KG1 (cell line): Measurements from ENCODE around the gene ME3.

ENCODE experiments used
- DNase-seq: peaks from one replicate; lab custom pipeline; 2025; lab: John Stamatoyannopoulos, UW

The ME3 gene

GRCh38 chr11:86514453-86514852, 158.0 kb downstream of the ME3 start:
- DNase-seq: no peak

GRCh38 chr11:86513746-86514373, 158.6 kb downstream of the ME3 start:
- no peak for DNase-seq

- no peak for DNase-seq
Observed at GRCh38 chr11:86513138-86513537, 159.3 kb downstream of the ME3 start.

GRCh38 chr11:86511086-86511551, 161.3 kb downstream of the ME3 start:
- no peak for DNase-seq

- DNase-seq: no peak
Observed at GRCh38 chr11:86510674-86511073, 161.7 kb downstream of the ME3 start.

- DNase-seq: no peak
Observed at GRCh38 chr11:86510097-86510496, 162.3 kb downstream of the ME3 start.

- DNase-seq: no peak
Observed at GRCh38 chr11:86509588-86509974, 162.8 kb downstream of the ME3 start.

GRCh38 chr11:86508604-86509587, 163.5 kb downstream of the ME3 start:
- DNase-seq: no peak

GRCh38 chr11:86507249-86507845, 165.1 kb downstream of the ME3 start:
- no peak for DNase-seq

- DNase-seq: no peak
Observed at GRCh38 chr11:86506235-86506634, 166.2 kb downstream of the ME3 start.

- DNase-seq: no peak
Observed at GRCh38 chr11:86503131-86503530, 169.3 kb downstream of the ME3 start.

- DNase-seq: no peak
Observed at GRCh38 chr11:86502137-86502642, 170.2 kb downstream of the ME3 start.

GRCh38 chr11:86500500-86501140, 171.8 kb downstream of the ME3 start:
- DNase-seq: no peak

GRCh38 chr11:86499723-86500129, 172.7 kb downstream of the ME3 start:
- DNase-seq: no peak

GRCh38 chr11:86497836-86498235, 174.6 kb downstream of the ME3 start:
- DNase-seq: no peak

GRCh38 chr11:86497310-86497709, 175.1 kb downstream of the ME3 start:
- DNase-seq: no peak

- no peak for DNase-seq
Observed at GRCh38 chr11:86495351-86495750, 177.1 kb downstream of the ME3 start.

- no peak for DNase-seq
Observed at GRCh38 chr11:86492370-86493010, 179.9 kb downstream of the ME3 start.

GRCh38 chr11:86491027-86491426, 181.4 kb downstream of the ME3 start:
- no peak for DNase-seq

GRCh38 chr11:86490582-86490981, 181.8 kb downstream of the ME3 start:
- no peak for DNase-seq

GRCh38 chr11:86489442-86489841, 183.0 kb downstream of the ME3 start:
- DNase-seq: no peak

GRCh38 chr11:86488553-86488952, 183.9 kb downstream of the ME3 start:
- no peak for DNase-seq
